Sigmoid colon (tissue), 4 donors: ENCODE results near the gene F11.

Experiments used
- CTCF ChIP-seq, 4 experiments: fragments of 450-650 bp in 3 of 4; fragments of 200-600 bp in 1 of 4; IDR thresholded peaks; one replicate each; pipeline ENCODE4 v1.5.1; 2016 to 2019; ENCODE audit warnings: antibody characterized with exemption in 4 of 4, mild to moderate bottlenecking in 3 of 4, moderate library complexity in 2 of 4
- EP300 ChIP-seq, 4 donors: sonication (generic); formaldehyde crosslinking; IDR thresholded peaks; one replicate each; pipeline ENCODE4 v1.6.1; 2017; ENCODE audit warnings: antibody characterized with exemption in 4 of 4
- POLR2AphosphoS5 ChIP-seq, 4 donors: sonication (generic); formaldehyde crosslinking; IDR thresholded peaks; one replicate each; pipeline ENCODE4 v1.6.1; 2017; ENCODE audit warnings: antibody characterized with exemption in 4 of 4

GRCh38 chr4:186240848-186241491 lies 25.0 kb upstream of the F11 start:
- TF ChIP-seq EP300 (IDR thresholded peaks at IDR 0.05) (no peak), CTCF (IDR thresholded peaks at IDR 0.05) (no peak), POLR2AphosphoS5 (IDR thresholded peaks at IDR 0.05) (no peak)
